GM12864 (cell line): ENCODE data around the gene ANKRD30A.

Source experiments
- DNase-seq: peaks from one replicate; pipeline ENCODE4 v3.0.0-alpha.2; 2011; ENCODE audit warnings: low read depth
- H3K4me3 ChIP-seq: 2 replicates; pipeline ENCODE4 v1.5.1; 2011; ENCODE audit warnings: mild to moderate bottlenecking, low read depth, low read length, control low read depth
- CTCF ChIP-seq: IDR thresholded peaks from 2 replicates; pipeline ENCODE4 v1.5.1; 2011; ENCODE audit warnings: low read depth, mild to moderate bottlenecking, moderate library complexity, low read length, control low read depth, inconsistent platforms; ENCODE audit errors: missing control alignments

The ANKRD30A gene

GRCh38 chr10:37268266-37268665 lies 142.9 kb downstream of the ANKRD30A start:
- DNase-seq, result no peak
- H3K4me3 ChIP-seq, result no peak overlapping the region
- no peak for TF ChIP-seq CTCF

GRCh38 chr10:37269554-37270256 lies 144.3 kb downstream of the ANKRD30A start:
- no peak for TF ChIP-seq CTCF

GRCh38 chr10:37275216-37275777 lies 149.9 kb downstream of the ANKRD30A start:
- no peak for DNase-seq
- H3K4me3 ChIP-seq, result no peak overlapping the region
- no peak for TF ChIP-seq CTCF

More at GRCh38 chr10:37269554-37270256, 144.3 kb downstream of the ANKRD30A start:
- H3K4me3 ChIP-seq, result no peak overlapping the region
- DNase-seq, result no peak

GRCh38 chr10:37285063-37285462 lies 159.7 kb downstream of the ANKRD30A start:
- no peak overlapping the region for H3K4me3 ChIP-seq
- no peak for TF ChIP-seq CTCF
- no peak for DNase-seq

- H3K4me3 ChIP-seq, result no peak overlapping the region
- no peak for TF ChIP-seq CTCF
- DNase-seq, result no peak
These were observed 164.6 kb downstream of the ANKRD30A start for GRCh38 chr10:37289833-37290464.

GRCh38 chr10:37301271-37301670 lies 175.9 kb downstream of the ANKRD30A start:
- H3K4me3 ChIP-seq, result no peak overlapping the region
- no peak for DNase-seq
- TF ChIP-seq CTCF, result no peak

- no peak for TF ChIP-seq CTCF
- DNase-seq, result no peak
These were observed 178.6 kb downstream of the ANKRD30A start for GRCh38 chr10:37304036-37304435.

More at GRCh38 chr10:37304036-37304435, 178.6 kb downstream of the ANKRD30A start:
- H3K4me3 ChIP-seq, result no peak overlapping the region
